ENCODE measurements around the gene KLF1. TPM values are rescaled to one million over a fixed set of nuclear protein-coding genes. Genes with fewer than 3 reads are reported as not detected.

The KLF1 gene
- total RNA-seq, 1 donor from 2014 or later: not detected

DNA sequence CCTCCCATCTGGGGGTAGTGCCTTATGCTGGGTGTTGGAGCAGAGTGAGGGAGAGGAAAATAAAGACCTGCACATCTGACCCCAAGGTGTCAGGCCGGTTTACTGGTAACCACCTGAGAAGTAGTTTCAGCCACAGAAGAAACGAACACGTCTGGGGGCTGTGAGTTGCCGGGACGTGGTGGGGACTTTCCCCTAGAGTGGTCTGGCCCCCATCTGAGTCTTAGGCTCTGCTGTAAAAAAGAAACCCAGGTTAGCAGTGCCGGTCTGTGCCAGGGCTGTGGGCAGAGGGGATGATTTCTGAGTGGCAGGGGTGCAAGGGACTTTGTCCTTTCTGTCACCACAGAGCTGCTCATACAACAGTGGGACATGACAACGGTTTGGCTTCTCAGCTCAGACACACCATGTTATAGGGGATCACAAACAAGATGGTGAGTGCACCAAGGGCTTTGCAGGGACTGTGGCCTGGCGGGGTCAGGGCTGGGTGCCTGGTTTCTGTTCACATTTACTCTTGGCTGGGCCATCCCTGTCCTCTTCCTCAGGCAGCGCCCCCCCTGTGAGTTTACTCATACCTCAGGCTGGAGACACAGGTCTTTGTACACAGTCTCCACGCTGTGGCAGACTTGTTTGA, 13.0 kb upstream of the KLF1 start:
- peaks cover 7% of the 10 kb centered on the region for H3K36me3 Mint-ChIP-seq (ENCODE audit: low read depth, unreplicated experiment)
- Histone ChIP-seq H3K9me3 (ENCODE audit: insufficient read depth, low read depth, low read length) (no peaks in the 10 kb centered on the region), H4K20me1 (ENCODE audit: insufficient read depth, low read length) (no peaks in the 10 kb centered on the region), H3K27ac (ENCODE audit: low read depth, low read length) (no peak overlapping the region), H3K79me2 (ENCODE audit: insufficient read depth, low read length) (no peaks in the 10 kb centered on the region), H3K9ac (ENCODE audit: low read length) (no peak overlapping the region), H3K4me3 (ENCODE audit: insufficient read depth, low read depth, low read length) (no peak overlapping the region), H2AFZ (ENCODE audit: low read depth, low read length) (no peak overlapping the region), H3K36me3 (ENCODE audit: insufficient read depth, low read length) (no peaks in the 10 kb centered on the region), H3K27me3 (ENCODE audit: insufficient read depth, low read length) (no peaks in the 10 kb centered on the region), H3K4me1 (ENCODE audit: insufficient read depth, low read length) (no peaks in the 10 kb centered on the region), H3K4me2 (ENCODE audit: low read length) (no peak overlapping the region)
- no peak for FAIRE-seq
- H3K27ac Mint-ChIP-seq (ENCODE audit: unreplicated experiment): no peak overlapping the region
- no peaks in the 10 kb centered on the region for H3K4me1 Mint-ChIP-seq (ENCODE audit: low read depth, unreplicated experiment)
- H3K27me3 Mint-ChIP-seq (ENCODE audit: low read depth, unreplicated experiment): no peaks in the 10 kb centered on the region
- H3K9me3 Mint-ChIP-seq (ENCODE audit: unreplicated experiment): no peaks in the 10 kb centered on the region
- TF ChIP-seq, protein P1, sequence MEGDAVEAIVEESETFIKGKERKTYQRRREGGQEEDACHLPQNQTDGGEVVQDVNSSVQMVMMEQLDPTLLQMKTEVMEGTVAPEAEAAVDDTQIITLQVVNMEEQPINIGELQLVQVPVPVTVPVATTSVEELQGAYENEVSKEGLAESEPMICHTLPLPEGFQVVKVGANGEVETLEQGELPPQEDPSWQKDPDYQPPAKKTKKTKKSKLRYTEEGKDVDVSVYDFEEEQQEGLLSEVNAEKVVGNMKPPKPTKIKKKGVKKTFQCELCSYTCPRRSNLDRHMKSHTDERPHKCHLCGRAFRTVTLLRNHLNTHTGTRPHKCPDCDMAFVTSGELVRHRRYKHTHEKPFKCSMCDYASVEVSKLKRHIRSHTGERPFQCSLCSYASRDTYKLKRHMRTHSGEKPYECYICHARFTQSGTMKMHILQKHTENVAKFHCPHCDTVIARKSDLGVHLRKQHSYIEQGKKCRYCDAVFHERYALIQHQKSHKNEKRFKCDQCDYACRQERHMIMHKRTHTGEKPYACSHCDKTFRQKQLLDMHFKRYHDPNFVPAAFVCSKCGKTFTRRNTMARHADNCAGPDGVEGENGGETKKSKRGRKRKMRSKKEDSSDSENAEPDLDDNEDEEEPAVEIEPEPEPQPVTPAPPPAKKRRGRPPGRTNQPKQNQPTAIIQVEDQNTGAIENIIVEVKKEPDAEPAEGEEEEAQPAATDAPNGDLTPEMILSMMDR (IDR thresholded peaks at IDR 0.05; ENCODE audit: insufficient read depth, low read depth, low read length): no peak
- no peak for TF ChIP-seq EZH2 (IDR thresholded peaks at IDR 0.05; ENCODE audit: insufficient read depth, low read length)
- no peak for DNase-seq (ENCODE audit: low read depth)
- no peak overlapping the region for H3K4me3 Mint-ChIP-seq (ENCODE audit: unreplicated experiment)

DNA sequence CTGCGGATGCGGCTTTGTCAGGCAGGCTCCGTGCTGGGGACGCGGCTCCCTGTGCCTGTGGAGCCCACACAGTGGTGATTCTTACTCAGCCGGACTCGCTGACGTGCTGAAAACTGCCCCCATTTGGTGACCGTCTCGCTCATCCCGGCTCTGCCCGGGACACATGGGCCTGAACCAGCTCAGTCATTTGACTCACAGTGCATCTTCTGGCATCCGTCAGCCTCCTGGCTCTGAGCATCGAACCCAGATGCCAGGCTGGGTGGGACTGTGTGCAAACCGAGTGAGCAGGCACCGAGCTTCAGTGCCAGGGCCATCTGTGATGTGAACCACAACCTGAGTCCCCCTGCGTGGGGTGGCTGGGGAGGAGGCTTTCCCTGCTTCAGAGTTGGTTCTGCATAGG, 9.5 kb upstream of the KLF1 start:
- no peak overlapping the region for H3K4me2 ChIP-seq (ENCODE audit: low read length)
- no peaks in the 10 kb centered on the region for H4K20me1 ChIP-seq (ENCODE audit: insufficient read depth, low read length)
- no peak overlapping the region for H3K4me3 ChIP-seq (ENCODE audit: insufficient read depth, low read depth, low read length)
- peaks cover 12% of the 10 kb centered on the region for H3K36me3 Mint-ChIP-seq (ENCODE audit: low read depth, unreplicated experiment)
- no peaks in the 10 kb centered on the region for H3K9me3 ChIP-seq (ENCODE audit: insufficient read depth, low read depth, low read length)
- H3K27me3 ChIP-seq (ENCODE audit: insufficient read depth, low read length): no peaks in the 10 kb centered on the region
- no peak overlapping the region for H2AFZ ChIP-seq (ENCODE audit: low read depth, low read length)
- no peak overlapping the region for H3K4me3 Mint-ChIP-seq (ENCODE audit: unreplicated experiment)
- H3K79me2 ChIP-seq (ENCODE audit: insufficient read depth, low read length): peaks cover 6% of the 10 kb centered on the region
- peak overlapping the region; percentile 7 for H3K27ac Mint-ChIP-seq (ENCODE audit: unreplicated experiment)
- peaks cover 5% of the 10 kb centered on the region for H3K4me1 ChIP-seq (ENCODE audit: insufficient read depth, low read length)
- no peak overlapping the region for H3K9ac ChIP-seq (ENCODE audit: low read length)
- TF ChIP-seq EZH2 (IDR thresholded peaks at IDR 0.05; ENCODE audit: insufficient read depth, low read length): no peak
- TF ChIP-seq, protein P1 (IDR thresholded peaks at IDR 0.05; ENCODE audit: insufficient read depth, low read depth, low read length): no peak
- DNase-seq (ENCODE audit: low read depth): no peak
- H3K27me3 Mint-ChIP-seq (ENCODE audit: low read depth, unreplicated experiment): no peaks in the 10 kb centered on the region
- H3K4me1 Mint-ChIP-seq (ENCODE audit: low read depth, unreplicated experiment): no peaks in the 10 kb centered on the region
- no peaks in the 10 kb centered on the region for H3K36me3 ChIP-seq (ENCODE audit: insufficient read depth, low read length)
- no peak for FAIRE-seq
- H3K9me3 Mint-ChIP-seq (ENCODE audit: unreplicated experiment): no peaks in the 10 kb centered on the region
- H3K27ac ChIP-seq (ENCODE audit: low read depth, low read length): no peak overlapping the region

DNA sequence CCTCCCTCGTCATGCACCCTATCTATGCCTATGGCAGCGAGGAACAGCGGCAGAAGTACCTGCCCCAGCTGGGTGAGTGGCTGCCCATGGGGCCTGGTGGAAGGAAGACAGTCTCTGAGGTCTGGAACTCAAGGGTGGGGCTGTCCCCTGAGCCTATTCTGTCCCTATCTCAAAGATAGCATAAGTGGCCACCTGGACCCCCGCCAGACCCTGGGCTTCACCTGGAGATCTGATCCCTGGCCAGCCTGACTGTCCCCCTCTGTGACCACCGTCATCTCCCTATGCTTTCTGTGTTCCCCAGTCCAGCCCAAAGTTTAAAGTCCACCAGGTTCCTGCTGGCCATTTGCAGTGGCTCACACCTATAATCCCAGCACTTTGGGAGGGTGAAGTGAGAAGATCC, 6.6 kb upstream of the KLF1 start:
- Mint-ChIP-seq H3K9me3 (ENCODE audit: unreplicated experiment) (no peaks in the 10 kb centered on the region), H3K36me3 (ENCODE audit: low read depth, unreplicated experiment) (peaks cover 5% of the 10 kb centered on the region), H3K27me3 (ENCODE audit: low read depth, unreplicated experiment) (peaks cover under 1% of the 10 kb centered on the region), H3K27ac (ENCODE audit: unreplicated experiment) (no peak overlapping the region), H3K4me3 (ENCODE audit: unreplicated experiment) (peak overlapping the region; percentile 27), H3K4me1 (ENCODE audit: low read depth, unreplicated experiment) (no peaks in the 10 kb centered on the region)
- FAIRE-seq: no peak
- Histone ChIP-seq H3K27ac (ENCODE audit: low read depth, low read length) (no peak overlapping the region), H3K79me2 (ENCODE audit: insufficient read depth, low read length) (peaks cover 8% of the 10 kb centered on the region), H3K9me3 (ENCODE audit: insufficient read depth, low read depth, low read length) (no peaks in the 10 kb centered on the region), H3K4me2 (ENCODE audit: low read length) (no peak overlapping the region), H2AFZ (ENCODE audit: low read depth, low read length) (no peak overlapping the region), H3K4me1 (ENCODE audit: insufficient read depth, low read length) (peaks cover 10% of the 10 kb centered on the region), H3K9ac (ENCODE audit: low read length) (no peak overlapping the region), H3K36me3 (ENCODE audit: insufficient read depth, low read length) (no peaks in the 10 kb centered on the region), H3K27me3 (ENCODE audit: insufficient read depth, low read length) (no peaks in the 10 kb centered on the region), H3K4me3 (ENCODE audit: insufficient read depth, low read depth, low read length) (no peak overlapping the region), H4K20me1 (ENCODE audit: insufficient read depth, low read length) (no peaks in the 10 kb centered on the region)
- DNase-seq (ENCODE audit: low read depth): no peak
- TF ChIP-seq, protein P1 (IDR thresholded peaks at IDR 0.05; ENCODE audit: insufficient read depth, low read depth, low read length): no peak
- no peak for TF ChIP-seq EZH2 (IDR thresholded peaks at IDR 0.05; ENCODE audit: insufficient read depth, low read length)
